Hippocampal formation (tissue), 2 donors: Measurements from ENCODE around the gene DYSF.

Experiments
- DNase-seq, 2 donors: peaks; one replicate each; lab custom pipeline; 2025; lab: John Stamatoyannopoulos, UW

DYSF gene

GRCh38 chr2:71456617-71457016 lies 3.3 kb downstream of the DYSF start:
- DNase-seq = no peak

GRCh38 chr2:71457123-71457915 lies 4.0 kb downstream of the DYSF start:
- DNase-seq = no peak

GRCh38 chr2:71457923-71458322 lies 4.6 kb downstream of the DYSF start:
- DNase-seq = no peak

GRCh38 chr2:71458413-71459083 lies 5.2 kb downstream of the DYSF start:
- DNase-seq = no peak

- DNase-seq = no peak
Measured at GRCh38 chr2:71459084-71459431, 5.7 kb downstream of the DYSF start.

- no peak for DNase-seq
Measured at GRCh38 chr2:71460056-71460455, 6.7 kb downstream of the DYSF start.

- no peak for DNase-seq
Measured at GRCh38 chr2:71460595-71461303, 7.4 kb downstream of the DYSF start.

GRCh38 chr2:71461304-71461671 lies 7.9 kb downstream of the DYSF start:
- DNase-seq = no peak

- no peak for DNase-seq
Measured at GRCh38 chr2:71462056-71462605, 8.8 kb downstream of the DYSF start.

GRCh38 chr2:71462641-71463341 lies 9.4 kb downstream of the DYSF start:
- DNase-seq = no peak

GRCh38 chr2:71463342-71463654 lies 9.9 kb downstream of the DYSF start:
- no peak for DNase-seq

- DNase-seq = no peak
Measured at GRCh38 chr2:71464389-71464788, 11.0 kb downstream of the DYSF start.

- DNase-seq = no peak
Measured at GRCh38 chr2:71465356-71465755, 12.0 kb downstream of the DYSF start.

- no peak for DNase-seq
Measured at GRCh38 chr2:71465961-71466300, 12.6 kb downstream of the DYSF start.

GRCh38 chr2:71466301-71467179 lies 13.2 kb downstream of the DYSF start:
- no peak for DNase-seq

GRCh38 chr2:71467180-71467815 lies 13.9 kb downstream of the DYSF start:
- no peak for DNase-seq

- no peak for DNase-seq
Measured at GRCh38 chr2:71468279-71469015, 15.1 kb downstream of the DYSF start.

- no peak for DNase-seq
Measured at GRCh38 chr2:71469403-71470398, 16.3 kb downstream of the DYSF start.

GRCh38 chr2:71471276-71471675 lies 17.9 kb downstream of the DYSF start:
- no peak for DNase-seq
